Measurements from ENCODE around the gene CTTNBP2.
"Not testable (repeated sequence)": the region's sequence is repeated elsewhere in the genome, so short reads cannot be mapped to it uniquely, and the experiment has no call there.

Gene CTTNBP2

GRCh38 chr7:117751775-117752174 lies 121.5 kb downstream of the CTTNBP2 start:
- FAIRE-seq (no peak), DNase-seq (ENCODE audit: insufficient read length, low spot score) (no peak)

- no peak for FAIRE-seq
- DNase-seq (ENCODE audit: insufficient read length, low spot score), result no peak
Measured at GRCh38 chr7:117750612-117751563, 122.4 kb downstream of the CTTNBP2 start.

- no peak for FAIRE-seq
- DNase-seq (ENCODE audit: insufficient read length, low spot score), result no peak
Measured at GRCh38 chr7:117741962-117742361, 131.3 kb downstream of the CTTNBP2 start.

GRCh38 chr7:117739085-117739484 lies 134.2 kb downstream of the CTTNBP2 start:
- DNase-seq (ENCODE audit: insufficient read length, low spot score) (no peak), FAIRE-seq (no peak)

- no peak for DNase-seq (ENCODE audit: insufficient read length, low spot score)
- no peak for FAIRE-seq
Measured at GRCh38 chr7:117737926-117738325, 135.3 kb downstream of the CTTNBP2 start.

GRCh38 chr7:117731455-117731854 lies 141.8 kb downstream of the CTTNBP2 start:
- no peak for FAIRE-seq
- DNase-seq (ENCODE audit: insufficient read length, low spot score), result no peak

GRCh38 chr7:117730390-117730789 lies 142.9 kb downstream of the CTTNBP2 start:
- FAIRE-seq (no peak), DNase-seq (ENCODE audit: insufficient read length, low spot score) (no peak)

GRCh38 chr7:117728890-117729624 lies 144.2 kb downstream of the CTTNBP2 start:
- DNase-seq (ENCODE audit: insufficient read length, low spot score) (no peak), FAIRE-seq (no peak)

- FAIRE-seq (no peak), DNase-seq (ENCODE audit: insufficient read length, low spot score) (no peak)
Measured at GRCh38 chr7:117724898-117725297, 148.3 kb downstream of the CTTNBP2 start.

GRCh38 chr7:117719377-117719776 lies 153.9 kb downstream of the CTTNBP2 start:
- no peak for FAIRE-seq
- no peak for DNase-seq (ENCODE audit: insufficient read length, low spot score)

GRCh38 chr7:117718116-117718835 lies 155.0 kb downstream of the CTTNBP2 start:
- DNase-seq (ENCODE audit: insufficient read length, low spot score), result no peak
- no peak for FAIRE-seq

- DNase-seq (ENCODE audit: insufficient read length, low spot score) (no peak), FAIRE-seq (no peak)
Measured at GRCh38 chr7:117717357-117717756, 155.9 kb downstream of the CTTNBP2 start.

- DNase-seq (ENCODE audit: insufficient read length, low spot score), result no peak
- no peak for FAIRE-seq
Measured at GRCh38 chr7:117716707-117717299, 156.4 kb downstream of the CTTNBP2 start.

GRCh38 chr7:117715784-117716445 lies 157.3 kb downstream of the CTTNBP2 start:
- FAIRE-seq, result no peak
- DNase-seq (ENCODE audit: insufficient read length, low spot score), result peak; percentile 68

GRCh38 chr7:117711556-117711955 lies 161.7 kb downstream of the CTTNBP2 start:
- FAIRE-seq (no peak), DNase-seq (ENCODE audit: insufficient read length, low spot score) (no peak)

- not testable (repeated sequence) for FAIRE-seq; DNase-seq (ENCODE audit: insufficient read length, low spot score)
Measured at GRCh38 chr7:117708173-117708572, 165.1 kb downstream of the CTTNBP2 start.

GRCh38 chr7:117707080-117707479 lies 166.2 kb downstream of the CTTNBP2 start:
- DNase-seq (ENCODE audit: insufficient read length, low spot score), result no peak
- FAIRE-seq, result no peak

- FAIRE-seq (no peak), DNase-seq (ENCODE audit: insufficient read length, low spot score) (no peak)
Measured at GRCh38 chr7:117706210-117706609, 167.0 kb downstream of the CTTNBP2 start.

GRCh38 chr7:117705630-117706029 lies 167.6 kb downstream of the CTTNBP2 start:
- DNase-seq (ENCODE audit: insufficient read length, low spot score), result no peak
- no peak for FAIRE-seq

GRCh38 chr7:117704063-117704462 lies 169.2 kb downstream of the CTTNBP2 start:
- DNase-seq (ENCODE audit: insufficient read length, low spot score) (no peak), FAIRE-seq (no peak)
